Activated naive CD8-positive, alpha-beta T cell (primary cell): ENCODE measurements around the gene DPYSL4.
"Not testable (repeated sequence)": the region's sequence is repeated elsewhere in the genome, so short reads cannot be mapped to it uniquely, and the experiment has no call there.

Source experiments
- H3K27ac Mint-ChIP-seq: one replicate; pipeline ENCODE4 v1.8.0; 2021; ENCODE audit warnings: mixed read lengths
- H3K27me3 Mint-ChIP-seq: one replicate; pipeline ENCODE4 v1.8.0; 2021; ENCODE audit warnings: mixed read lengths
- H3K36me3 Mint-ChIP-seq: one replicate; pipeline ENCODE4 v1.8.0; 2021; ENCODE audit warnings: mixed read lengths
- H3K4me1 Mint-ChIP-seq: one replicate; pipeline ENCODE4 v1.8.0; 2021; ENCODE audit warnings: low read depth, mixed read lengths
- H3K4me3 Mint-ChIP-seq: one replicate; pipeline ENCODE4 v1.8.0; 2021; ENCODE audit warnings: mild to moderate bottlenecking, mixed read lengths
- H3K9me3 Mint-ChIP-seq: one replicate; pipeline ENCODE4 v1.8.0; 2021; ENCODE audit warnings: low read depth, mixed read lengths

The DPYSL4 gene

GRCh38 chr10:132208462-132209050, 21.8 kb downstream of the DPYSL4 start:
- no peaks in the 10 kb centered on the region for H3K4me1 Mint-ChIP-seq
- peaks cover 3% of the 10 kb centered on the region for H3K9me3 Mint-ChIP-seq
- peaks cover 10% of the 10 kb centered on the region for H3K36me3 Mint-ChIP-seq
- H3K27me3 Mint-ChIP-seq: no peaks in the 10 kb centered on the region
- H3K27ac Mint-ChIP-seq: no peak overlapping the region
- H3K4me3 Mint-ChIP-seq: no peak overlapping the region

GRCh38 chr10:132209130-132209529, 22.4 kb downstream of the DPYSL4 start:
- Mint-ChIP-seq H3K9me3 (peaks cover 8% of the 10 kb centered on the region), H3K27me3 (no peaks in the 10 kb centered on the region), H3K36me3 (peaks cover 13% of the 10 kb centered on the region), H3K4me3 (no peak overlapping the region), H3K27ac (no peak overlapping the region), H3K4me1 (no peaks in the 10 kb centered on the region)

DNA sequence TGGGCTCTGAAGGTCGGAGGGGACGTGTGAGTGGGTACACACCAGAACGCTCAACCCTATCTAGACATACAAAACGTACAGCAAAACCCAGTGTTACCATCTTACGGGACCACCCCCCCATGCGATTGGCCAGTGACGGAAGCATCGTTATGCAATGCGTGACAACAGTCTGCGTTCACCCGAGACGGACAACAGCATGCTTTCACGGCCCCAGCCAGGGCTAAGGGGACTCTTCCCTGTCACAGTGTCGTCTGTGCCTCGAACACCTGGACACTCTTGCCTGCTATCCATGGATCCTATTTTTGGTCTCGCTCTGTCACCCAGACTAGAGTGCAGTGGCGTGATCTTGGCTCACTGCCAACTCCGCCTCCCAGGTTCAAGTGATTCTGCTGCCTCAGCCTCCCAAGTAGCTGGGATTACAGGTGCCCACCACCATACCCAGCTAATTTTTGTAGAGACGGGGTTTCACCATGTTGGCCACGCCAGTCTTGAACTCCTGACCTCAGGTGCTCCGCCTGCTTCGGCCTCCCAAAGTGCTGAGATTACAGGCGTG, 23.3 kb downstream of the DPYSL4 start:
- peaks cover 18% of the 10 kb centered on the region for H3K36me3 Mint-ChIP-seq
- peaks cover 12% of the 10 kb centered on the region for H3K9me3 Mint-ChIP-seq
- no peak overlapping the region for H3K4me3 Mint-ChIP-seq
- no peaks in the 10 kb centered on the region for H3K4me1 Mint-ChIP-seq
- no peak overlapping the region for H3K27ac Mint-ChIP-seq
- no peaks in the 10 kb centered on the region for H3K27me3 Mint-ChIP-seq

DNA sequence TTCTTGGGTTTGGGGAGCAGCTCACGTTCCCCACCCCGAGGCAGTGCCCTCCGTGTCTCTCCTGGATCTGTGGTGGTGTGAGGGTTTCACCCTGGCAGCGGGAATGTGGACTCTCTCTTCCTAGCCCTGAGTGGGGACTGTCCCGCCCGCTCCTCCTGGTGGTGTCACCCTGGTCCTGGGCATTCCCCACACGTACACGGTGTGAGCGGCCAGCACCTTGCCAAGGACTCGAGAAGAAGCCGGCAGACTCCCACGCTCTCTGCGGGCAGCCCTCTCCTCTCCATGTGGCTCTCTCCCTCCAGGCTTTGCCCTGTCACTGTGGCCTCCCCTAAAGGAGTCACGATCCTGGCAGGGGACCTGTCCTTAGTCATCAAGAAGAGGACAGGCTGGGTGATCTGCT, 24.0 kb downstream of the DPYSL4 start:
- Mint-ChIP-seq H3K9me3 (peaks cover 17% of the 10 kb centered on the region), H3K27me3 (no peaks in the 10 kb centered on the region), H3K36me3 (peaks cover 24% of the 10 kb centered on the region), H3K4me3 (no peak overlapping the region), H3K4me1 (no peaks in the 10 kb centered on the region), H3K27ac (no peak overlapping the region)

GRCh38 chr10:132211246-132211645, 24.5 kb downstream of the DPYSL4 start:
- no peak overlapping the region for H3K27ac Mint-ChIP-seq
- no peak overlapping the region for H3K4me3 Mint-ChIP-seq
- H3K36me3 Mint-ChIP-seq: peaks cover 24% of the 10 kb centered on the region
- H3K9me3 Mint-ChIP-seq: peaks cover 17% of the 10 kb centered on the region
- no peaks in the 10 kb centered on the region for H3K4me1 Mint-ChIP-seq
- H3K27me3 Mint-ChIP-seq: no peaks in the 10 kb centered on the region

DNA sequence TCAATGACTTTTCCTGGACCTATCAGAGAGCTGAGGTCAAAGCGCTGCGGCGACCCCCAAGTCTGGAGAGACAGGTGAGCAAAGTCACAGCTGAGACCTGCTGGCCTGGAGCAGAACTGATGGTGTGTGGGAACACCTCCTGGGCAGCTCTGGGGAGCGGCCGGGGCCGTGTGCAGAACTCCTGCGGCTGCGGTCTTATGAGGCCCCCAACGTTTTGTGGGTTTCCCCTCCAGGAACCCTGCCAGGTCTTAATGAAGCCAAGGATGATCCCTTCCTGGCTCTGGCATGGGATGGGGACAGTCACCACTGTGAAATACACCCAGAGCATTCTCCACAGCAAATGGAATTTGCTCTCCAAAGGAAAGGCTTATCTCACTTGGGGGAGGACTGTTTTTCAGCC, 26.1 kb downstream of the DPYSL4 start:
- Mint-ChIP-seq H3K9me3 (peaks cover 21% of the 10 kb centered on the region), H3K27me3 (no peaks in the 10 kb centered on the region), H3K4me1 (no peaks in the 10 kb centered on the region), H3K4me3 (no peak overlapping the region), H3K27ac (no peak overlapping the region), H3K36me3 (peaks cover 30% of the 10 kb centered on the region)

DNA sequence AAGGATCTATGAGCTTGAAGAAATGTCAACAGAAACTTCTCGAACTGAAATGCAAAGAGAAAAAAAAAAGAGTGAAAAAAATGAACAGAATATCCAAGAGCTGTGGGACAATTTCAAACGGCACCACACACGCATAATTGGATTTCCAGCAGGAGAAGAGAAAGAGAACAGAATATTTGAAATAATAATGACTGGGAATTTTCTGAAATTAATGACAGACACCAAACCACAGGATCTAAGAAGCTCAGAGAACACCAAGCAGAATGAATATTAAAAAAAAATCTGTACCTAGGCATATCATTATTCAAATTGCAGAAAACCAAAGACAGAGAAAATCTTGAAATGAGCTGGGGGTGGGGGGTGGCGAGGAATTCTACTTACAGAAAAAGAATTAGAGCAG, 27.2 kb downstream of the DPYSL4 start:
- no peak overlapping the region for H3K27ac Mint-ChIP-seq
- H3K9me3 Mint-ChIP-seq: peaks cover 25% of the 10 kb centered on the region
- H3K27me3 Mint-ChIP-seq: no peaks in the 10 kb centered on the region
- H3K4me3 Mint-ChIP-seq: no peak overlapping the region
- H3K36me3 Mint-ChIP-seq: peaks cover 35% of the 10 kb centered on the region
- H3K4me1 Mint-ChIP-seq: no peaks in the 10 kb centered on the region

DNA sequence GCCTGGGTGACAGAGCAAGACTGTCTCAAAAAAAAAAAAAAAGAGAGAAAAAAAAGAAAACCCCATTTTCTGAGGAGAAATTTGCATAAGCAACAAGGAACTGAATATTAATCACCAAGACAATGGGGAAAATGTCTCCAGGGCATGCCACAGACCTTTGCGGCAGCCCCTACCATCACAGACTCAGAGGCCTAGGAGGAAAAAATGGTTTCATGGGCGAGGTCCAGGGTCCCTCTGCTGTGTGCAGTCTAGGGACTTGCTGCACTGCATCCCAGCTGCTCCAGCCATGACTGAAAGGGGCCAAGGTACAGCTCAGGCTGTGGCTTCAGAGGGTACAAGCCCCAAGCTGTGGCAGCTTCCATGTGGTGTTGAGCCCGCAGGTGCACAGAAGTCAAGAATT, 29.7 kb downstream of the DPYSL4 start:
- not testable (repeated sequence) for H3K4me1 Mint-ChIP-seq, H3K4me3 Mint-ChIP-seq, H3K27ac Mint-ChIP-seq, H3K27me3 Mint-ChIP-seq
- peaks cover 35% of the 10 kb centered on the region for H3K36me3 Mint-ChIP-seq
- H3K9me3 Mint-ChIP-seq: peaks cover 25% of the 10 kb centered on the region

DNA sequence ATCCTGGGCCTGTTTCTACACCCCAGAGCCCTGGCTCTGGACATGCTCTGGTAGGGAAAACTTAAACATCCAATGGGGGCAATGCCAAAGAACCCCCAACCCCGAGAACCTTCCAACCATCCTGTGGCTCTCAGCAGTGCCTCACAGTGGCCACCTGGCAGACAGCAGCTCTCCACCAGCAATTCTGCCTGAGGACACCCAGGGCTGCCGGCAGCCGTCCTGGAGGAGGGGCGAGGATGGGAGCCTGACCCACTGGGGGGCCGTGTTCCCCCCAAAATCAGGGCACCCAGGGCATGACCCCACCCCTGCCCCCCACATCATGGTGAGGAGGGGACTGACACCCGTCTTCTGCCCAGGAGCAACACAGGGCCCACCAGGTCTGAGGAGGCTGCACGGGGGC, 32.7 kb downstream of the DPYSL4 start:
- Mint-ChIP-seq H3K4me3 (no peak overlapping the region), H3K36me3 (peaks cover 19% of the 10 kb centered on the region), H3K27me3 (no peaks in the 10 kb centered on the region), H3K9me3 (peaks cover 15% of the 10 kb centered on the region), H3K4me1 (no peaks in the 10 kb centered on the region), H3K27ac (no peak overlapping the region)

DNA sequence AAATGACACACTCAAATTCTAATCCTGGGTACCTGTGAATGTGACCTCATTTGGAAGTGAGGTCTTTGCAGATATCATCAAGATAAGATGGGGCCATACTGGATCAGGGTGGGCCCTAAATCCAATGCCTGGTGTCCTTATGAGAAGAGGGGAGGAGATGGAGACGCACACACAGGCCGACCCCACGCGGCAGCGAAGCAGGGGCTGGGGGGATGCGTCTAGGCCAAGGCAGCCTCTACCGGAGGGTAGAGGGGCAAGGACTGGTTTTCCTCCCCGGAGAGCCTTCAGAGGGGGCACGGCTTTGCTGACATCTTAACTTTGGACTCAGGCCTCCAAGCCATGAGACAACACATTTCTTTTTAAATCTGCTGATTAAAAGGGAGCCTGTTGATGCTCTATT, 33.3 kb downstream of the DPYSL4 start:
- Mint-ChIP-seq H3K36me3 (peaks cover 17% of the 10 kb centered on the region), H3K4me3 (no peak overlapping the region), H3K9me3 (peaks cover 12% of the 10 kb centered on the region), H3K4me1 (no peaks in the 10 kb centered on the region), H3K27ac (no peak overlapping the region), H3K27me3 (no peaks in the 10 kb centered on the region)

DNA sequence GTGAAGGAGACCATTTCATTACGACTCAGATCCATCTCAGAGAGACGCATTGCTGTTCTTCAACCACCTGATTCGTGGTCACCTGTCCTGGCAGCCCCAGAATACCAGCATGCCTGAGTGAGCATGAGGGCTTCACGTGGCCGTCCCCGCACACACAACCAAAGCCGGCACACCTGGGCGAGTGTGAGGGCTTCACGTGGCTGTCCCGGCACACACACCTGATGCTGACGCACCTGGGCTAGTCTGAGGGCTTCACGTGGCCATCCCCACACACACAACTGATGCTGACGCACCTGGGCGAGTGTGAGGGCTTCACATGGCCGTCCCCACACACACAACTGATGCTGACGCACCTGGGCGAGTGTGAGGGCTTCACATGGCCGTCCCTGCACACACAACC, 34.2 kb downstream of the DPYSL4 start:
- H3K4me1 Mint-ChIP-seq, H3K27ac Mint-ChIP-seq, H3K9me3 Mint-ChIP-seq, H3K4me3 Mint-ChIP-seq, H3K27me3 Mint-ChIP-seq: not testable (repeated sequence)
- peaks cover 11% of the 10 kb centered on the region for H3K36me3 Mint-ChIP-seq

GRCh38 chr10:132222726-132223125, 36.0 kb downstream of the DPYSL4 start:
- peaks cover 10% of the 10 kb centered on the region for H3K36me3 Mint-ChIP-seq
- H3K27me3 Mint-ChIP-seq: no peaks in the 10 kb centered on the region
- H3K4me3 Mint-ChIP-seq: no peak overlapping the region
- no peak overlapping the region for H3K27ac Mint-ChIP-seq
- H3K4me1 Mint-ChIP-seq: no peaks in the 10 kb centered on the region
- peaks cover 4% of the 10 kb centered on the region for H3K9me3 Mint-ChIP-seq

DNA sequence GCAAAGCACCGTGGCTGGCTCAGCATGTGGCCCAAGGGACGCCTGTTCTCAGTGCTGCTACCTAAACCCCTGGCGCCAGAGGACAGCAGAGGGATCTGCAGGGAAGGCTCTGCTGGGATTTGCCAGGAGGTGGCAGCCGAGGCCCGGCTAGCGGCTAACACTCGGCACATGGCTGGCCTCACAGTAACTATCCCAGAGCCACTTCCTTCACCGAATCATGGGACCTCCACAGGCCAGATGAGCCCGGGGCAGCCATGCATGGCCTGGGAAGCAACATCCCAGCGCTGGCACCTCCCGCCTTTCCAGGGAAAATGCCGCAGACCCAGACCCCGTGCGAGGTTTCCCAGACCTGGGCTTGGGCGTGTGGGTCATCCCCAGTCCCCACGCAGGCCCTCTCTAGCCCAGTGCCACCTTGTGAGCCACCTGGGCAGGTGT, 36.4 kb downstream of the DPYSL4 start:
- Mint-ChIP-seq H3K4me3 (no peak overlapping the region), H3K27ac (no peak overlapping the region), H3K36me3 (peaks cover 10% of the 10 kb centered on the region)

GRCh38 chr10:132223611-132224342, 37.0 kb downstream of the DPYSL4 start:
- Mint-ChIP-seq H3K4me3 (no peak overlapping the region), H3K9me3 (peaks cover under 1% of the 10 kb centered on the region), H3K27ac (no peak overlapping the region), H3K36me3 (peaks cover 5% of the 10 kb centered on the region), H3K4me1 (no peaks in the 10 kb centered on the region), H3K27me3 (no peaks in the 10 kb centered on the region)

More for the DNA sequence above, 36.4 kb downstream of the DPYSL4 start:
- Mint-ChIP-seq H3K9me3 (peaks cover 3% of the 10 kb centered on the region), H3K4me1 (no peaks in the 10 kb centered on the region), H3K27me3 (no peaks in the 10 kb centered on the region)

GRCh38 chr10:132224343-132225072, 37.8 kb downstream of the DPYSL4 start:
- H3K27me3 Mint-ChIP-seq: no peaks in the 10 kb centered on the region
- H3K4me1 Mint-ChIP-seq: peaks cover 2% of the 10 kb centered on the region
- H3K36me3 Mint-ChIP-seq: peaks cover 5% of the 10 kb centered on the region
- H3K9me3 Mint-ChIP-seq: no peaks in the 10 kb centered on the region
- no peak overlapping the region for H3K4me3 Mint-ChIP-seq
- no peak overlapping the region for H3K27ac Mint-ChIP-seq
